Measurements from ENCODE around the gene DSE.

The DSE gene

GRCh38 chr6:116411284-116411623 lies 40.5 kb downstream of the DSE start:
- no peak overlapping the region for H2BK15ac ChIP-seq (ENCODE audit: low read depth, poor library complexity, severe bottlenecking)

GRCh38 chr6:116412270-116412669 lies 41.5 kb downstream of the DSE start:
- no peak for DNase-seq
- no peak overlapping the region for H2BK5ac ChIP-seq (ENCODE audit: low read depth, low read length, poor library complexity, severe bottlenecking)
- no peaks in the 10 kb centered on the region for H3K27me3 ChIP-seq (ENCODE audit: control insufficient read depth in 1 of 2, insufficient read depth in 1 of 2, low read length in 2 of 2)

More at GRCh38 chr6:116411284-116411623, 40.5 kb downstream of the DSE start:
- no peaks in the 10 kb centered on the region for H3K27me3 ChIP-seq (ENCODE audit: control insufficient read depth in 1 of 2, insufficient read depth in 1 of 2, low read length in 2 of 2)
- H3K9me3 ChIP-seq (ENCODE audit: control insufficient read depth, low read length): no peaks in the 10 kb centered on the region
- H2BK12ac ChIP-seq (ENCODE audit: low read length in 2 of 2): no peak overlapping the region
- H3K36me3 ChIP-seq (ENCODE audit: control insufficient read depth in 1 of 2, insufficient read depth in 2 of 2, low read depth in 1 of 2, low read length in 2 of 2): peaks cover 3 to 7% of the 10 kb centered on the region in 2 experiments
- no peak overlapping the region for H3K27ac ChIP-seq (ENCODE audit: low read length, poor library complexity, severe bottlenecking)
- WGBS: 33% methylated on average over 3 of the region's 4 CpGs
- no peak overlapping the region for H3K23ac ChIP-seq (ENCODE audit: low read length in 2 of 2)
- H2BK5ac ChIP-seq (ENCODE audit: low read depth, low read length, poor library complexity, severe bottlenecking): no peak overlapping the region
- peak overlapping the region; percentile 71 for H3K9ac ChIP-seq (ENCODE audit: low read length)
- H3K14ac ChIP-seq (ENCODE audit: low read length in 2 of 2): no peak overlapping the region
- H3K79me1 ChIP-seq (replicated peaks; ENCODE audit: low read length, poor library complexity, severe bottlenecking): peaks cover 27% of the 10 kb centered on the region
- H3K18ac ChIP-seq (ENCODE audit: low read depth in 1 of 2, low read length in 2 of 2): no peak overlapping the region
- H3K4me3 ChIP-seq (ENCODE audit: insufficient read depth in 1 of 2, low read depth in 1 of 2, low read length in 2 of 2): no peak overlapping the region
- no peak overlapping the region for H4K91ac ChIP-seq (ENCODE audit: low read length)
- no peak overlapping the region for H3K4ac ChIP-seq (ENCODE audit: low read depth in 1 of 2, low read length in 2 of 2)
- H3K4me2 ChIP-seq (ENCODE audit: low read length, poor library complexity, severe bottlenecking): no peak overlapping the region
- H3K4me1 ChIP-seq (ENCODE audit: control insufficient read depth, insufficient read depth, low read depth, low read length): peaks cover 7% of the 10 kb centered on the region
- H2AK5ac ChIP-seq (ENCODE audit: low read length, severe bottlenecking): no peak overlapping the region
- H2AFZ ChIP-seq (ENCODE audit: low read depth, low read length): no peak overlapping the region
- no peak overlapping the region for H2BK120ac ChIP-seq (ENCODE audit: low read depth, low read length)
- peak; percentile 48 for DNase-seq
- no peak overlapping the region for H4K8ac ChIP-seq (ENCODE audit: low read length)

GRCh38 chr6:116413357-116413756 lies 42.6 kb downstream of the DSE start:
- no peak overlapping the region for H2BK15ac ChIP-seq (ENCODE audit: low read depth, poor library complexity, severe bottlenecking)
- no peak overlapping the region for H2BK5ac ChIP-seq (ENCODE audit: low read depth, low read length, poor library complexity, severe bottlenecking)
- no peak overlapping the region for H2BK120ac ChIP-seq (ENCODE audit: low read depth, low read length)
- no peak overlapping the region for H3K14ac ChIP-seq (ENCODE audit: low read length in 2 of 2)
- H3K4me1 ChIP-seq (ENCODE audit: control insufficient read depth, insufficient read depth, low read depth, low read length): peaks cover 7% of the 10 kb centered on the region
- H3K27me3 ChIP-seq (ENCODE audit: control insufficient read depth in 1 of 2, insufficient read depth in 1 of 2, low read length in 2 of 2): no peaks in the 10 kb centered on the region
- no peak overlapping the region for H3K9ac ChIP-seq (ENCODE audit: low read length)
- H3K9me3 ChIP-seq (ENCODE audit: control insufficient read depth, low read length): no peaks in the 10 kb centered on the region
- WGBS: 100% methylated on average over 1 of the region's 1 CpG
- no peak overlapping the region for H2AFZ ChIP-seq (ENCODE audit: low read depth, low read length)
- H3K4me2 ChIP-seq (ENCODE audit: low read length, poor library complexity, severe bottlenecking): no peak overlapping the region
- no peak overlapping the region for H4K91ac ChIP-seq (ENCODE audit: low read length)
- H3K79me1 ChIP-seq (replicated peaks; ENCODE audit: low read length, poor library complexity, severe bottlenecking): peaks cover 26% of the 10 kb centered on the region
- H3K27ac ChIP-seq (ENCODE audit: low read length, poor library complexity, severe bottlenecking): no peak overlapping the region
- no peak overlapping the region for H3K4ac ChIP-seq (ENCODE audit: low read depth in 1 of 2, low read length in 2 of 2)
- H2AK5ac ChIP-seq (ENCODE audit: low read length, severe bottlenecking): no peak overlapping the region
- H3K23ac ChIP-seq (ENCODE audit: low read length in 2 of 2): no peak overlapping the region
- no peak overlapping the region for H3K18ac ChIP-seq (ENCODE audit: low read depth in 1 of 2, low read length in 2 of 2)
- H3K36me3 ChIP-seq (ENCODE audit: control insufficient read depth in 1 of 2, insufficient read depth in 2 of 2, low read depth in 1 of 2, low read length in 2 of 2): peaks cover 3 to 7% of the 10 kb centered on the region in 2 experiments
- no peak overlapping the region for H4K8ac ChIP-seq (ENCODE audit: low read length)
- H2BK12ac ChIP-seq (ENCODE audit: low read length in 2 of 2): no peak overlapping the region
- no peak for DNase-seq
- H3K4me3 ChIP-seq (ENCODE audit: insufficient read depth in 1 of 2, low read depth in 1 of 2, low read length in 2 of 2): no peak overlapping the region

More at GRCh38 chr6:116412270-116412669, 41.5 kb downstream of the DSE start:
- Histone ChIP-seq H3K4me2 (ENCODE audit: low read length, poor library complexity, severe bottlenecking) (no peak overlapping the region), H3K14ac (ENCODE audit: low read length in 2 of 2) (no peak overlapping the region), H3K4ac (ENCODE audit: low read depth in 1 of 2, low read length in 2 of 2) (no peak overlapping the region), H3K18ac (ENCODE audit: low read depth in 1 of 2, low read length in 2 of 2) (peak overlapping the region in 1 of 2 experiments; percentile 62), H3K9me3 (ENCODE audit: control insufficient read depth, low read length) (no peaks in the 10 kb centered on the region), H2AK5ac (ENCODE audit: low read length, severe bottlenecking) (peak overlapping the region; percentile 63), H2AFZ (ENCODE audit: low read depth, low read length) (no peak overlapping the region), H3K23ac (ENCODE audit: low read length in 2 of 2) (no peak overlapping the region), H2BK12ac (ENCODE audit: low read length in 2 of 2) (peak overlapping the region in 1 of 2 experiments; percentile 23), H3K79me1 (replicated peaks; ENCODE audit: low read length, poor library complexity, severe bottlenecking) (peaks cover 27% of the 10 kb centered on the region), H3K27ac (ENCODE audit: low read length, poor library complexity, severe bottlenecking) (no peak overlapping the region), H3K9ac (ENCODE audit: low read length) (peak overlapping the region; percentile 71), H3K36me3 (ENCODE audit: control insufficient read depth in 1 of 2, insufficient read depth in 2 of 2, low read depth in 1 of 2, low read length in 2 of 2) (peaks cover 3 to 7% of the 10 kb centered on the region in 2 experiments), H3K4me3 (ENCODE audit: insufficient read depth in 1 of 2, low read depth in 1 of 2, low read length in 2 of 2) (no peak overlapping the region), H2BK120ac (ENCODE audit: low read depth, low read length) (no peak overlapping the region), H2BK15ac (ENCODE audit: low read depth, poor library complexity, severe bottlenecking) (no peak overlapping the region), H3K4me1 (ENCODE audit: control insufficient read depth, insufficient read depth, low read depth, low read length) (peaks cover 7% of the 10 kb centered on the region), H4K91ac (ENCODE audit: low read length) (no peak overlapping the region), H4K8ac (ENCODE audit: low read length) (peak overlapping the region; percentile 72)

GRCh38 chr6:116417661-116418060 lies 46.9 kb downstream of the DSE start:
- no peak overlapping the region for H3K23ac ChIP-seq (ENCODE audit: low read length in 2 of 2)
- H3K14ac ChIP-seq (ENCODE audit: low read length in 2 of 2): no peak overlapping the region
- H3K27me3 ChIP-seq (ENCODE audit: control insufficient read depth in 1 of 2, insufficient read depth in 1 of 2, low read length in 2 of 2): no peaks in the 10 kb centered on the region
- no peaks in the 10 kb centered on the region for H3K36me3 ChIP-seq (ENCODE audit: control insufficient read depth in 1 of 2, insufficient read depth in 2 of 2, low read depth in 1 of 2, low read length in 2 of 2)
- H2BK12ac ChIP-seq (ENCODE audit: low read length in 2 of 2): no peak overlapping the region
- peaks cover 4% of the 10 kb centered on the region for H3K4me1 ChIP-seq (ENCODE audit: control insufficient read depth, insufficient read depth, low read depth, low read length)
- H3K4ac ChIP-seq (ENCODE audit: low read depth in 1 of 2, low read length in 2 of 2): no peak overlapping the region
- H3K79me1 ChIP-seq (replicated peaks; ENCODE audit: low read length, poor library complexity, severe bottlenecking): peaks cover 24% of the 10 kb centered on the region
- no peak overlapping the region for H3K18ac ChIP-seq (ENCODE audit: low read depth in 1 of 2, low read length in 2 of 2)
- no peak overlapping the region for H2BK120ac ChIP-seq (ENCODE audit: low read depth, low read length)
- H2AK5ac ChIP-seq (ENCODE audit: low read length, severe bottlenecking): no peak overlapping the region
- H2BK15ac ChIP-seq (ENCODE audit: low read depth, poor library complexity, severe bottlenecking): no peak overlapping the region
- H3K4me3 ChIP-seq (ENCODE audit: insufficient read depth in 1 of 2, low read depth in 1 of 2, low read length in 2 of 2): no peak overlapping the region
- no peak overlapping the region for H3K27ac ChIP-seq (ENCODE audit: low read length, poor library complexity, severe bottlenecking)
- H2BK5ac ChIP-seq (ENCODE audit: low read depth, low read length, poor library complexity, severe bottlenecking): no peak overlapping the region
- no peaks in the 10 kb centered on the region for H3K9me3 ChIP-seq (ENCODE audit: control insufficient read depth, low read length)
- H2AFZ ChIP-seq (ENCODE audit: low read depth, low read length): no peak overlapping the region
- H3K9ac ChIP-seq (ENCODE audit: low read length): no peak overlapping the region
- H3K4me2 ChIP-seq (ENCODE audit: low read length, poor library complexity, severe bottlenecking): no peak overlapping the region
- no peak overlapping the region for H4K8ac ChIP-seq (ENCODE audit: low read length)
- H4K91ac ChIP-seq (ENCODE audit: low read length): no peak overlapping the region
- DNase-seq: no peak
- 91% methylated on average over 3 of the region's 3 CpGs for WGBS

Measured in mesenchymal stem cell (in vitro differentiated cells and primary cell).